GM18507 (cell line): Measurements from ENCODE around the gene RABL2A.
"Not testable (repeated sequence)": the region's sequence is repeated elsewhere in the genome, so short reads cannot be mapped to it uniquely, and the experiment has no call there.

Experiments used
- DNase-seq: peaks from one replicate; pipeline ENCODE4 v3.0.0; 2011; ENCODE audit warnings: low read depth; ENCODE audit not compliant: insufficient read length; ENCODE audit errors: extremely low spot score
- FAIRE-seq: peaks from 2 replicates; lab custom pipeline; 2011; peaks lifted over from hg19 to GRCh38; lab: Jason Lieb, UNC

Gene RABL2A

GRCh38 chr2:113672326-113672932 is 45.4 kb downstream of the RABL2A start:
- no peak for FAIRE-seq
- no peak for DNase-seq

- no peak for FAIRE-seq
- no peak for DNase-seq
These were observed 48.8 kb downstream of the RABL2A start for GRCh38 chr2:113675875-113676274.

- no peak for DNase-seq
- no peak for FAIRE-seq
These were observed 49.7 kb downstream of the RABL2A start for GRCh38 chr2:113676623-113677266.

- no peak for FAIRE-seq
- no peak for DNase-seq
These were observed 50.3 kb downstream of the RABL2A start for GRCh38 chr2:113677330-113677729.

- FAIRE-seq, result no peak
- DNase-seq, result no peak
These were observed 52.4 kb downstream of the RABL2A start for GRCh38 chr2:113679457-113679856.

GRCh38 chr2:113685471-113685870 is 58.4 kb downstream of the RABL2A start:
- DNase-seq (no peak), FAIRE-seq (no peak)

- no peak for FAIRE-seq
- DNase-seq, result no peak
These were observed 59.5 kb downstream of the RABL2A start for GRCh38 chr2:113686537-113686936.

GRCh38 chr2:113690871-113691270 is 63.8 kb downstream of the RABL2A start:
- FAIRE-seq, result peak; percentile 18
- not testable (repeated sequence) for DNase-seq
